GM18505 (cell line): ENCODE measurements around the gene SETDB1.
A peak's percentile ranks its signal among the peaks of the same experiment; 100 is the strongest.

Source experiments
- ATAC-seq: cut with Tn5 transposase; IDR thresholded peaks from one replicate; pipeline ENCODE4 v1.9.1; 2021; ENCODE audit not compliant: unreplicated experiment
- POLR2A ChIP-seq: IDR thresholded peaks from 4 replicates; pipeline ENCODE4 v1.6.1; 2011; ENCODE audit warnings: borderline replicate concordance; ENCODE audit not compliant: insufficient read depth, insufficient read length; ENCODE audit errors: extremely low read depth

Gene SETDB1

GRCh38 chr1:150963321-150964163, 37.4 kb downstream of the SETDB1 start:
- TF ChIP-seq POLR2A = no peak
- ATAC-seq = no peak

DNA sequence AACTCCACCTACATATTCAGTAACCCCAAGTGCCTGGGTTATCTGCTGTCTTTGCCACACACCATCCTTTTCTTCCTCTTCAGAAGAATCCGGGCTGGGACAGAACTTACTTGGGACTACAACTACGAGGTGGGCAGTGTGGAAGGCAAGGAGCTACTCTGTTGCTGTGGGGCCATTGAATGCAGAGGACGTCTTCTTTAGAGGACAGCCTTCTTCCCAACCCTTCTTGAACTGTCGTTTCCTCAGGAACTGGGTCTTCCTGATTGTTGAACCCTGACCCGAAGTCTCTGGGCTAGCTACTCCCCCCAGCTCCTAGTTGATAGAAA, 38.0 kb downstream of the SETDB1 start:
- ATAC-seq = no peak
- TF ChIP-seq POLR2A = no peak

GRCh38 chr1:150965605-150966004, 39.4 kb downstream of the SETDB1 start:
- no peak for TF ChIP-seq POLR2A
- ATAC-seq = no peak

GRCh38 chr1:150966011-150966410, 39.8 kb downstream of the SETDB1 start:
- no peak for TF ChIP-seq POLR2A
- ATAC-seq = no peak

DNA sequence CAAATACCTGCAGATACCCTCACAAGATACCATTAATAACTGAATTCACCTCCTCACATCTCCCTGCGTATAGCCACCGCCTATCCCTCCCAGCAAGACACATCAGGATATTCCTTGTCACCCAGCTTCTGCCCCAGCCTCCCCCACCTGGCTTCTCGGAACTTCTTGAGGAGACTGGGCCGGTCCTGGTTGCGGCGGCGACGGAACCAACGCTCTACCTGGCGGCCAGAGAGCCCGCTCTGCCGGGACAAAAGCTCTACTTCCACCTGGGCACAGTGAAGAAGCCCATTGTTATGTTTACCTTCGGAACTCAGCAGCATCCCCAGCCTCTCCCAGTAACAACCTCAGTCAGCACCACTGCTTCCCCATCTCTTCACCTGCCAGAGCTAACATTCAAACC, 41.8 kb downstream of the SETDB1 start:
- no peak for ATAC-seq

DNA sequence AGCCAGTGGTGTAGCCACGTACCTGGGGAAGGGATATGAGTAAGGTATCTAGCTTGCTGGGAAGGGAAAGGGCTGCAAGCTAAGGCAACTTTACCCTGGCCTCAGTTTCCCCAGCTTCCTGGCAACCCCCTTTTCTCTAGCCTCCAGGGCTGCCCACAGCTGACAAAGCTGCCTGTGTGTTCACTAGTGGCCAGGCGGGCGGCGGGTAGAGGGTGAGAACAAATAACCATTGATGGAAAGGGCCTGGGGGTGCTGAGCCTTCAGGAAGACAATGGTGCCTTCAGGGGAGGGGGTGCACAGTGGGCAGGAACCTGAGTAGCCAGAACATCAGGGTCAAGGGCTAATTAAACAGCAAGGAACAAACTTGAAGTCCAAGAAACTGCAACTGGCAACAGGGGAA, 42.3 kb downstream of the SETDB1 start:
- ATAC-seq = no peak

More for the DNA sequence above, 41.8 kb downstream of the SETDB1 start:
- no peak for TF ChIP-seq POLR2A

DNA sequence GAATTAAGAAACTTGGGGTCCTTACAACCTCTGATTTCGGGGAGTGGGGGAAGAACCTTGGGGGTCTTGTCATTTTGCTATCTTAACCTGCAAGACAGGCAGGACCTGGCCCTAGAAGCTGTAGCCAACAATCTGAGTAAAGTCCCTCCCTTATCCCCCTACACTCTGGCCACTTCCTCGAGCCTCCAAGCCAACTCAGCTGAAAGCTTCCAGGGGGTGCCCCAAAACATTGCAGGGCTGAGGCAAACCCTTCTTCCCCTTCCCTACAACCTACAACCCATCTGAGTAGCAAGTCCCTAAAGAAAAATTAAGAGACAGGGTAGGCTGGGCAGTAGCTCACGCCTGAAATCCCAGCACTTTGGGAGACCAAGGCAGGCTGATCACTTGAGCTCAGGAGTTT, 43.5 kb downstream of the SETDB1 start:
- no peak for TF ChIP-seq POLR2A
- ATAC-seq = no peak

More for the DNA sequence above, 42.3 kb downstream of the SETDB1 start:
- TF ChIP-seq POLR2A = no peak

DNA sequence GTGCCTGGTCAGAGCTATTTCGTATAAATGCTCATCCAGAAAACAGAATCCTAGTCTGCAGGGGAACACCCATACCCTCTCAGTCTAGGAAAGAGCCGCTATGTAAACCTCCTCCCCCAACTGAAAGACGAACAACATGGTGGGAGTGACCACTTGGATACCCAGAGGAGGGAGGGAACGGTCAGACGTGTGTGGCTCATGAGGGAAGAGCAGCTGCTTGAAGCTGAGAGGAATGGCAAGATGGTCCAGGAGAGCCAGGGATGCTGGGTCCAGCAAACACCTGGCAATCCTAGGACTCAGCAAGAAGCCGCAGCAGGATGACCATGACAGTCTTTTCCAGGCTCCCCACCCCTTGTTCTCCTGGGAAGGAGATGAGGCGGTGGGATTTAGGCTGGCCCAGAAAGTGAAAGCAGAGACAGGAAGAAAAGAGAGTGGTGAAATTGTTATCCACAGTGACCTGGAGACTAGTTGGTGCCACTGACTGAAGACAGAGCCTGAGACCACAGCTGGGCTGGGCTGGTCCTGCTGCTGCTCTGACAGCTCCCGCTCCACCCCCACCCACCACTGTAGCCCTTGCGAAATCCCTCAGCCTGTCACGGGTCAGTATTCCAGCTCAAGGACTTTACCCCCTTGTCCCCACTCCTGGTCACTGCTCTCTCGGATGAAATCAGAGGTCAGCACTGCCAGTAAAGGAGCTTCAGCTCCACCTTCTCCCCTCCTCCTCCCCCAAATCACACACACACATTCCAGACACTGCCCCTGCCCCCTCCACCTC, 44.8 kb downstream of the SETDB1 start:
- TF ChIP-seq POLR2A = no peak
- ATAC-seq = no peak

GRCh38 chr1:150971583-150972416, 45.6 kb downstream of the SETDB1 start:
- TF ChIP-seq POLR2A = no peak
- ATAC-seq = no peak

DNA sequence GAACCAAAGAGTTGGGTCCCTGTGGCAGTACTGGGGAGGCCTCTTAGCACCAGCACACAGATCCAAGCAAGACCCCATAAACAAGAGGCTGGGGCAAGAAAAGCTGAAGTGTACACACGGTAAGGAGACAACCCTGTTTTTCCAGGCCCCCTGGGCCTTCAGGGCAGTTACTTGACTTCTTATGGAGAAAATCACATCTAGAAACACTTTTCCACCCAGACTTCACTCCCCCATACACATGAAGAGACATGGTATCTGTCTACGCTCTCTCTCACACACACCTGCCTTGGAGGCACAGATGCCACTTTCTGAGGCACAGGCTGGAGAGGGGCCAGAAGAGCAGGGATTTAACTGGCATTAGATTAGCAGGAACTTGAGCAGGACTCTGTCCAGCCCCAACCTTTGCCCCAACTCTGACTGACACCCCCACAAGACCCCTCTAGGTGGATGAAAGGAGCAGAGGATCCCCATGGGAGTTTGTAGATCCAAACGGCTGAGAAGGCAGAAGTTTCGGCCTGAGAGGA, 46.3 kb downstream of the SETDB1 start:
- TF ChIP-seq POLR2A = no peak

DNA sequence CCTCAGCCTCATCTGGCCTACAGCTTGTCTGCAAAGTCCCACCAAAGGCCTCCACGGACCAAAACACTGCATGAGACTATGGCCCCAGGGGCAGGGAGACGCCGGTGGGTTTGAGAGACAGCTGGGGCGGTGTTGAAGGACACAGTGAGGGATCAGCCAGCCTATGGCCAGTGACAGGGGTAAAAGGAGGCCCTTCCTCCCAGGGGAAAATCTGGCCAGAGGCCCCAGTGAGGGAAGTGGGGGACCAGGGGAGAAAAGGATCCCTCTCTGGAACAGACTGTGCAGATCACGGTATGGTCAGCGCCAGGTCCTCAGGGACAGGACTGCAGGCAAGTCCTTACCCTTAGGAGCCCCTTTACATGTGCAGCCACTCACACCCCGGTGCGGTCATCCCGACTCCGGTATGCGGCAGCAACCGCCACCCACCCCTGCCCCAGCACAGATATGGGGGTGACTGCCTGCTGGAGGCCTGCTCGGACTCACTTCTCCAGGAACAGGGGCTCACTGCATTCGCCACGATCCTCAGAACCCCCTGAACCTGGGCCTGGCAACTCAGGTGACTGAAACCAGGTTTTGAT, 47.2 kb downstream of the SETDB1 start:
- TF ChIP-seq POLR2A = peak; percentile 7

More for the DNA sequence above, 46.3 kb downstream of the SETDB1 start:
- no peak for ATAC-seq

DNA sequence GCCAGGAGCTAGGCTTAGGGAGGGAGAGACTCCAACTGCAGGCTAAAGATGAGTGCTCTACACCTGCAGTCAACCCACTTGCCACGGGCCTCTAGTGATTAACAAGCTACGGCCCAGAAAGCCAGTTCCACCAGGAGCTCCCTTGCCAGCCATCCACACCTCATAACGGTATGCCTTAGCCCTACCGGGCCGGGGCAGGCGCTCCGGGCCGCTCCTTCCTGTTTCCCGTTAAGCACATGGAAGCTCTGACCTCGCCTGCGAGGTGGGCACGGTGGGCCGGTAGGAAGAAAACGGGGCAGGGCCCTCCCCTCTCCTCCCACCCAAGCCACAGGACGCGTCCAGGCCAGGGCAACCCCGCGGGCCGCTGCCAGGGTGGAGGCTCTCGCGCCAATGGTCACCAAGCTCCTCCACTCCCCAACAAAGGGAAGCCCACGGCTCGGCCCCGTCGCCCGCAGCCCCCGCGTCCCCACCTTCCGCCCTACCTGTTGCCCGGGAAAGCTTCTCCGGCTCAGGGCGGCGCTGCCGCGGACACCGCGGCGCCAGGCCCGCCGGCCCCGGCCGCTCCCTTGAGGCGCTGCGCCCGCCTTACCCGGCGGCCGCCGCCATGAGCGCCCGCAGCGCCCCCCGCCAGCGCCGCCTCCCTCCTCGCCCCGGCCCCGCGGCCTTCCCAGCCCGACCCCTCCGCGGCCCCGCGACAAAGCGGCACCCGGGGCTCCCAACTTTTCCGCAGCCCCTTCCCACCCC, 47.8 kb downstream of the SETDB1 start:
- ATAC-seq = peak; percentile 43
- TF ChIP-seq POLR2A = peak; percentile 3

More for the DNA sequence above, 47.2 kb downstream of the SETDB1 start:
- ATAC-seq = no peak
